Endothelial cell of umbilical vein (primary cell): ENCODE results near the gene CREG2. TPM values are rescaled to one million over a fixed set of nuclear protein-coding genes. Genes with fewer than 3 reads are reported as not detected.

Experiments used
- BruUV-seq: library from RNA; stranded (reverse); fragments of 400-500 nt; replicated peaks from 2 replicates; lab custom pipeline; 2021; lab: Mats Ljungman, UMichigan
- CTCF ChIA-PET: fragments of 300-600, 350-600 bp; sonication (Branson Sonifier 250); formaldehyde crosslinking; loops from one replicate; lab custom pipeline; 2021; ENCODE audit warnings: antibody characterized with exemption, inconsistent platforms; lab: Charles Lee
- POLR2A ChIA-PET: fragments of 300-600, 350-600 bp; sonication (Branson Sonifier 250); formaldehyde crosslinking; loops from one replicate; lab custom pipeline; 2021; ENCODE audit warnings: antibody characterized with exemption, inconsistent platforms; lab: Charles Lee
- DNase-seq: peaks from one replicate; pipeline ENCODE4 v3.0.0-alpha.2; 2011; ENCODE audit warnings: low read depth, low spot score
- FAIRE-seq: peaks from 2 replicates; lab custom pipeline; 2011; peaks lifted over from hg19 to GRCh38; lab: Jason Lieb, UNC
- H2AFZ ChIP-seq: 2 replicates; pipeline ENCODE4 v1.6.0; 2012; ENCODE audit warnings: low read depth, low read length, control low read depth, inconsistent platforms
- H3K27ac ChIP-seq: 2 replicates; pipeline ENCODE4 v1.5.1; 2011; ENCODE audit warnings: low read depth, mild to moderate bottlenecking, control low read depth, low read length, moderate library complexity; ENCODE audit not compliant: insufficient read depth
- H3K27me3 ChIP-seq, 2 experiments: 2 replicates each; pipeline versions ENCODE4 v1.6.0 to v1.6.1; 2011; ENCODE audit warnings: low read length in 2 of 2, mixed read lengths in 1 of 2; ENCODE audit not compliant: control insufficient read depth in 2 of 2, insufficient read depth in 2 of 2
- H3K36me3 ChIP-seq, 2 experiments: 2 replicates in 1 of 2; 3 replicates in 1 of 2; pipeline ENCODE4 v1.5.1; 2011; ENCODE audit warnings: low read length in 2 of 2, mild to moderate bottlenecking in 1 of 2, moderate library complexity in 1 of 2; ENCODE audit not compliant: control insufficient read depth in 2 of 2, insufficient read depth in 2 of 2; ENCODE audit errors: extremely low read depth in 1 of 2
- H3K4me1 ChIP-seq: 3 replicates; pipeline ENCODE4 v1.5.1; 2011; ENCODE audit warnings: mild to moderate bottlenecking, low read length; ENCODE audit not compliant: control insufficient read depth, insufficient read depth; ENCODE audit errors: extremely low read depth
- H3K4me2 ChIP-seq: 2 replicates; pipeline ENCODE4 v1.6.1; 2011; ENCODE audit warnings: low read length, control low read depth, mixed read lengths; ENCODE audit not compliant: insufficient read depth
- H3K4me3 ChIP-seq, 3 experiments: fragments of 200-600 bp in 1 of 3; sonication (generic), shearing (Covaris generic) in 1 of 3; replicated peaks in 1 of 3; 2 replicates each; pipeline ENCODE4 v1.5.1; 2011 to 2016; ENCODE audit warnings: control low read depth in 3 of 3, low read length in 3 of 3, mild to moderate bottlenecking in 2 of 3, inconsistent platforms in 1 of 3, low read depth in 1 of 3, moderate library complexity in 1 of 3; ENCODE audit not compliant: insufficient read depth in 1 of 3
- H3K79me2 ChIP-seq: 2 replicates; pipeline ENCODE4 v1.6.0; 2012; ENCODE audit warnings: low read length, inconsistent platforms; ENCODE audit not compliant: control insufficient read depth, insufficient read depth
- H3K9ac ChIP-seq: replicated peaks from 2 replicates; pipeline ENCODE3; 2011; ENCODE audit warnings: low read length, control low read depth; ENCODE audit not compliant: insufficient read depth; ENCODE audit errors: extremely low read depth
- H3K9me1 ChIP-seq: replicated peaks from 3 replicates; pipeline ENCODE4 v1.6.0; 2011; ENCODE audit warnings: mild to moderate bottlenecking, low read length; ENCODE audit not compliant: control insufficient read depth, insufficient read depth; ENCODE audit errors: extremely low read depth
- H3K9me3 ChIP-seq: replicated peaks from 2 replicates; pipeline ENCODE4 v1.5.1; 2012; ENCODE audit warnings: low read length, inconsistent platforms; ENCODE audit not compliant: control insufficient read depth, insufficient read depth
- H4K20me1 ChIP-seq: replicated peaks from 2 replicates; pipeline ENCODE3; 2011; ENCODE audit warnings: mild to moderate bottlenecking, low read length; ENCODE audit not compliant: control insufficient read depth, insufficient read depth; ENCODE audit errors: extremely low read depth
- EZH2 ChIP-seq: IDR thresholded peaks from 2 replicates; pipeline ENCODE4 v1.6.1; 2012; ENCODE audit warnings: borderline replicate concordance, low read depth, mild to moderate bottlenecking, moderate library complexity, low read length, inconsistent platforms; ENCODE audit not compliant: severe bottlenecking
- dilution Hi-C: fragments of 300-500 bp; cut with MboI; formaldehyde crosslinking; loops from one replicate; pipeline ENCODE4 v1.15.0; 2019; ENCODE audit warnings: low sequenced_read_pairs; ENCODE audit not compliant: extremely low pct_ligation_motif_present
- intact Hi-C: fragments of 100-400 bp; cut with micrococcal nuclease; formaldehyde crosslinking; loops from one replicate; pipeline ENCODE4 v1.10.0; 2022
- polyA plus RNA-seq, 4 experiments: library from polyadenylated mRNA; depleted of rRNA in 3 of 4; stranded (reverse) in 3 of 4; unstranded in 1 of 4; fragments of >200 nt; gene quantifications; 2 replicates each; pipeline versions ENCODE4 v1.2.1 to v1.2.3, GENCODE V29; 2011 to 2012; ENCODE audit warnings: missing spikeins in 1 of 4
- total RNA-seq: library from RNA; stranded (reverse); gene quantifications from 2 replicates; pipeline ENCODE4 v1.2.3, GENCODE V29; 2021

CREG2 gene
- total and polyA plus RNA-seq, 2 donors (not counting 3 experiments of a cell fraction or from before 2014, with no cell fraction given): 0.48 to 2.0 TPM

- POLR2A ChIA-PET: interaction anchor here (0.8 to 1.2 kb wide), 3 partner anchors 8 to 37 kb away, joined by 3 to 4 read pairs (median 3); no protein-coding TSS in a partner anchor
- H3K4me3 ChIP-seq: peak overlapping the region; percentile 68 to 84 (median 82)
- intact Hi-C loops (loop anchor here (1.0 to 2.0 kb wide), 5 partner anchors 13 to 79 kb away; partner anchors contain the start of genes CNOT11 and CREG2), dilution Hi-C loops (no loop called here)
- no peaks in the 10 kb centered on the region for H3K27me3 ChIP-seq
- CTCF ChIA-PET: interaction anchor here (0.5 to 1.7 kb wide), 7 partner anchors 9 to 544 kb away, joined by 3 to 23 read pairs (median 3); no protein-coding TSS in a partner anchor
- TF ChIP-seq EZH2: no peak
- H3K9me1 ChIP-seq: no peaks in the 10 kb centered on the region
- no peaks in the 10 kb centered on the region for H3K9me3 ChIP-seq
- DNase-seq: no peak
- H3K36me3 ChIP-seq: no peaks in the 10 kb centered on the region
- BruUV-seq: TSS peak; percentile 20
- peak; percentile 65 for FAIRE-seq
- H4K20me1 ChIP-seq: peaks cover 3% of the 10 kb centered on the region
- H3K9ac ChIP-seq: peak overlapping the region; percentile 73
- H3K4me2 ChIP-seq: peak overlapping the region; percentile 94
- H3K27ac ChIP-seq: peak overlapping the region; percentile 83
- peak overlapping the region; percentile 74 for H2AFZ ChIP-seq
- H3K4me1 ChIP-seq: peaks cover 23% of the 10 kb centered on the region
- peaks cover 56% of the 10 kb centered on the region for H3K79me2 ChIP-seq
Measured at GRCh38 chr2:101307950-101308431, 79.3 kb downstream of the CREG2 start.

DNA sequence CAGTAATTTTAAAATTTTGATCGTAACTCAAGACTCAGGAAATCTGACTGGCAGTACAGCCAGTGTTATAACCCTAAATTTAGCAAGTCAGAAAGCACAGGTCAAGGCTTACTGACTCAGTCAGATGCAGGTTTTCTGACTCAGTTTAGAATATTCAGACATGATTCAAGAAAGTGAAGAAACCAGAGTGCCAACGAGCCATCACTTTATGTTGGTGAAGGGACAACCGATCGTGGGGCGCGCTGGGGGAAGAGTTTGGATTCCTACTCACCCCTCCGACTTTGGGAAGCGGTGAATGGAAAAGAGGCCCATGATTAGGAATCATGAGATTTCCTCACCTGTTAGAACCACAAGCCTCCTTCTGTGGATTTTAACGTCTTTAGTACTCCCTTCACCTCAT lies 79.8 kb downstream of the CREG2 start:
- CTCF ChIA-PET: interaction anchor here (0.7 to 2.9 kb wide), 3 partner anchors 35 to 81 kb away, joined by 3 to 17 read pairs (median 3); no protein-coding TSS in a partner anchor
- H3K9me3 ChIP-seq: no peaks in the 10 kb centered on the region
- peaks cover 23% of the 10 kb centered on the region for H3K4me1 ChIP-seq
- peaks cover 3% of the 10 kb centered on the region for H4K20me1 ChIP-seq
- POLR2A ChIA-PET: no interaction called here
- no peaks in the 10 kb centered on the region for H3K36me3 ChIP-seq
- DNase-seq (peak; percentile 36), FAIRE-seq (no peak)
- no peaks in the 10 kb centered on the region for H3K9me1 ChIP-seq
- H3K4me2 ChIP-seq: peak overlapping the region; percentile 94
- peak overlapping the region; percentile 68 to 84 (median 82) for H3K4me3 ChIP-seq
- H3K27me3 ChIP-seq: no peaks in the 10 kb centered on the region
- H3K27ac ChIP-seq: peak overlapping the region; percentile 83
- dilution Hi-C loops (no loop called here), intact Hi-C loops (loop anchor here (2.0 kb wide), 1 partner anchor 55 kb away; the partner anchor contains the start of gene CNOT11)
- no peak for TF ChIP-seq EZH2
- no TSS peak for BruUV-seq
- H3K9ac ChIP-seq: peak overlapping the region; percentile 73
- H2AFZ ChIP-seq: no peak overlapping the region
- peaks cover 61% of the 10 kb centered on the region for H3K79me2 ChIP-seq
